GM18520 (cell line): ENCODE measurements around the gene ZBTB32.
"Not testable (repeated sequence)": the region's sequence is repeated elsewhere in the genome, so short reads cannot be mapped to it uniquely, and the experiment has no call there.

Experiments
- ATAC-seq: cut with Tn5 transposase; IDR thresholded peaks from one replicate; pipeline ENCODE4 v1.9.1; 2021; ENCODE audit not compliant: unreplicated experiment

ZBTB32 gene, protein sequence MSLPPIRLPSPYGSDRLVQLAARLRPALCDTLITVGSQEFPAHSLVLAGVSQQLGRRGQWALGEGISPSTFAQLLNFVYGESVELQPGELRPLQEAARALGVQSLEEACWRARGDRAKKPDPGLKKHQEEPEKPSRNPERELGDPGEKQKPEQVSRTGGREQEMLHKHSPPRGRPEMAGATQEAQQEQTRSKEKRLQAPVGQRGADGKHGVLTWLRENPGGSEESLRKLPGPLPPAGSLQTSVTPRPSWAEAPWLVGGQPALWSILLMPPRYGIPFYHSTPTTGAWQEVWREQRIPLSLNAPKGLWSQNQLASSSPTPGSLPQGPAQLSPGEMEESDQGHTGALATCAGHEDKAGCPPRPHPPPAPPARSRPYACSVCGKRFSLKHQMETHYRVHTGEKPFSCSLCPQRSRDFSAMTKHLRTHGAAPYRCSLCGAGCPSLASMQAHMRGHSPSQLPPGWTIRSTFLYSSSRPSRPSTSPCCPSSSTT

GRCh38 chr19:35704218-35704617, at the start of gene ZBTB32:
ZBTB32 (plus strand) TSS chr19:35704558; CDS start chr19:35714627, 10,069 bp downstream.
- no peak for ATAC-seq

DNA sequence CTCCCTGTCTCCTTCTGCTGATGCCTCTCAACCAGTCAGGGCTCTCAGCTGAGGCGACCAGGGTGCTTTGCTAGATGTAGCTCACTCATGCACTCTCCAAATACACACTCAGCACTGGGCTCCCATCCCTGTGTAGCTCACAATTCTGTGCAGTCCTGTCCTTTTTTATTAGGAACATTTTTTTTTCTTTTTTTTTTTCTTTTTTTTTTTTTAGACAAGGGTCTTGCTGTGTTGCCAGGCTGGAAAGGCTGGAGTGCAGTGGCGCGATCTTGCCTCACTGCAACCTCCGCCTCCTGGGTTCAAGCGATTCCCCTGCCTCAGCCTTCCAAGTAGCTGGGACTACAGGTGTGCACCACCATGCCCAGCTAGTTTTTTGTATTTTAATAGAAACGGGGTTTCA, 49.5 kb upstream of the ZBTB32 start:
- ATAC-seq = not testable (repeated sequence)

DNA sequence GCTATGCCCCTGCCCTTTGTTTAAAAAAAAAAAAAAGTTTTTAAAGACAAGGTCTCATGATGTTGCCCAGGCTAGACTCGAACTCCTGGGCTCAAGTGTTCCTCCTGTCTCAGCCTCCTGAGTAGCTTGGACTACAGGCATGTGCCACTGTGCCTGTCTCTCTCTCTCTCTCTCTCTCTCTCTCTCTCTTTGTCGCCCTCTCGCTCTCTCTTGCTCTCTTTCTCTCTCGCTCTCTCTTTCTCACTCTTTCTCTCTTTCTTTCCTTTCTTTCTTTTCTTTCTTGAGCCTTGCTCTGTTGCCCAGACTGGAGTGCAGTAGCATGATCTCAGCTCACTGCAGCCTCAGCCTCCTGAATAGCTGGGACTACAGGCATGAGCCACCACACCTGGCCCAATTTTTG, 48.8 kb upstream of the ZBTB32 start:
- no peak for ATAC-seq

DNA sequence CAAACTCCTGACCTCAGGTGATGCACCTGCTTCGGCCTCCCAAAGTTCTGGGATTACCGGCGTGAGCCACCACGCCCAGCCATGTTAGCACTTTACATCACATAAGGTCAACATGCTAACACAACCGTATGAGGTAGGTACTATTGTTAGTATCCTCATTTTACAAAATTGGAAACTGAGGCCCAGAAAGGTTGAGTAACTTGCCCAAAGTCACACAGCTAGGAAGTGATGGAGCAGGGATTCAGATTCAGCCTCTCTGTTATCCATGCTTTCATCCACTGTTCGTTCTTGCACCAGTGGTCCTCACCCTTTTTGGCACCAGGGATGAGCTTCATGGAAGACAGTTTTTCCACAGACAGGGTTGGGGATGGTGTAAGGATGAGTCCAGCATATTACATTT, 47.7 kb upstream of the ZBTB32 start:
- no peak for ATAC-seq

DNA sequence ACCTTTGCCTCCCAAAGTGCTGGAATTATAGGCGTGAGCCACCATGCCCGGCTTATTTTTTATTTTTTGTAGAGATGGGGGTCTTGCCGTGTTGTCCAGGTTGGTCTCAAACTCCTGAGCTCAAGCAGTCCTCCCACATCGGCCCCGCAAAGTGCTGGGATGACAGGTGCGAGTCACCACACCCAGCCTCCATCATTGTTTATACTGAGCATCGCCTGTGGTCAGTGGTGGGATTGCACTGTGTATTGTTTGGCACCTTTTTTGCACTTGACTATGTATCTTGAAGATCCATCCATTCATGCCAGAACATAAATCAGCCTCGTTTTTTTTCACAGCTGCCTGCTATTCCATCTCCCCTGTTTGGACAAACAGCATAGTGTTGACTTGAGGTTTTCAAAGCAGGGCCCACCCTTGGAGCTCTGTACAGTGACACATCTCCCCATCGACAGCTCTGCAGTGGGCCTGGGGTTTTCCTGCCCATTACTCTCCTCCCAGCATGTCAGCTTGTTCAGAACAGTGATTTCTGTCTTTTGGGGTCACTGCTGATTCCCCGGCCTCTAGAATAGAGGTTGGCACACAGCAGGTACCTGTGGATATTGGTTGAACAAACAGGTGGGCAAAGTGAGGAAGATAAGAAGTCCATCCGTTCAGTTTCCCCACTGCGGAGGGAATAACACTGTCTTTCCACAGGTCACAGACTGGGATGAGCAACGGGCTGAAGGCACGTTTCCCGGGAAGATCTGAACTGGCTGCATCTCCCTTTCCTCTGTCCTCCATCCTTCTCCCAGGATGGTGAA, 46.3 kb upstream of the ZBTB32 start:
- ATAC-seq = no peak

GRCh38 chr19:35661995-35662340, 42.4 kb upstream of the ZBTB32 start:
- no peak for ATAC-seq

GRCh38 chr19:35663981-35664380, 40.4 kb upstream of the ZBTB32 start:
- no peak for ATAC-seq

DNA sequence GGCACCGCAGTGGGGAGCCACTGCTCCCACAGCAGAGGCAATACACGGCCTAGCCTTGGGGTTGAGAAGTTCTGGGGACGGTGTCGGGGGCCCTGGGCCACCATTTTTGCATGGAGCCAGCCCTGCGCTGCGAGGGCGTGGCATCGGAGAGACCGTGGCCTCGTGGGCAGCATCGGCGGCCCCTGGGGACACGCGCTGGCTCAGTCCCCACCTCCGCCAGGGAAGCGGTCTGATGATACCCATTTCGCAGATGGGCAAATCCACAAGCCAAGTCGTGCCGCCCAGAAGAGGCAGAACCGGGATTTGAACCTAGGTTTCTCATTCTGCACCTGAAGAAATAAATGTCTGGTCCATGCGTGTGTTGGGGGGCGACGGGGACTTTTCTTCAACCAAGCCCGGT, 39.2 kb upstream of the ZBTB32 start:
- ATAC-seq = no peak

DNA sequence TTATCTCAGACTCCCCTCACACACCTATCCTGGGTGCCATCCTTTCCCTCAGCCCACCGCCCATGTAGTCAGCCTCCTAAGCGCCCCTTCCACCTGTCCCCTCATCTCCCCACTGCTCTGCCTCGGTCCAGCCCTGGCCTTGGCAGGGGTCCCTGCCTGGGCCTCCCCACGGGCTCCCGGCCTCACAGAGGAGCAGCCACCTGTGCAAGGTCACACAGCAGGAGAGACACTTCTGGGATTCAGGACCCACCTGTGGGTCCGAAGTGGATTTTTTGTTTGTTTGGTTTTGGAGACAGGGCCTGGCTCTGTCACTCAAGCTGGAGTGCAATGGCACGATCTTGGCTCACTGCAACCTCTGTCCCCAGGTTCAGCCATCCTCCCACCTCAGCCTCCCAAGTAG, 38.8 kb upstream of the ZBTB32 start:
- no peak for ATAC-seq

DNA sequence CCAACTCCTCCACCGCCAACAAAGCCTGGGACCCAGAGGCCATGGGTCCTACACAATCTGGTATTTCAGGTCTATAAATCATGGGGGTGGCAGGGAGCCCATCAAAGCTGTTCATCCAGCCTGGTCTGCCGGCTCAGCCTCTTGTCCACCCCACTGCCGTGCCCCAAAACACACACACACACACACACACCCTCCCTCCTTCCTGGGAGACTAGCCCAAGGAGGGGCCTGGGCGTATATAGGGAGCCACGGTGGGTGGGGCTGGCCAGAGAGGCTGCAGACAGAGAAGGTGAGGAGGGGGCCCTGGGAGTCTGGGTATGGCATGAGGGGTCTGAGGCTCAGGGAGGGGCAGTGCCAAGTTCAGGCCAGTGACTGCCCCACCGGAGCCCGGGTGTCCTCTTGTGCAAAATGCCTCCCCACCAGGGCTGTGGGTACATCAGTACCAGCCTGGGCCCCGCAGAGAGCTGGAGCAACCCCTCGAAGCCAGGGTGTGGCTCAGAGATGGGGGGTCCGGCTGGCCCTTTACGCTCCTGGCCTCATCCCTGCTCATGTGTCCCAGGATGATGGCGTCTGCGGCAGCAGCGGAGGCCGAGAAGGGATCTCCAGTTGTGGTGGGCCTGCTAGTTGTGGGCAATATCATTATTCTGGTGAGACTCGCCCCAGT, 38.0 kb upstream of the ZBTB32 start, which contains the start of gene UPK1A:
TSS of gene UPK1A (plus strand) at position 267 of the 663 bp plus-strand sequence. CDS start at position 563, 296 bp downstream.
- no peak for ATAC-seq

- ATAC-seq = no peak
Observed at GRCh38 chr19:35669566-35669965, 34.8 kb upstream of the ZBTB32 start.

DNA sequence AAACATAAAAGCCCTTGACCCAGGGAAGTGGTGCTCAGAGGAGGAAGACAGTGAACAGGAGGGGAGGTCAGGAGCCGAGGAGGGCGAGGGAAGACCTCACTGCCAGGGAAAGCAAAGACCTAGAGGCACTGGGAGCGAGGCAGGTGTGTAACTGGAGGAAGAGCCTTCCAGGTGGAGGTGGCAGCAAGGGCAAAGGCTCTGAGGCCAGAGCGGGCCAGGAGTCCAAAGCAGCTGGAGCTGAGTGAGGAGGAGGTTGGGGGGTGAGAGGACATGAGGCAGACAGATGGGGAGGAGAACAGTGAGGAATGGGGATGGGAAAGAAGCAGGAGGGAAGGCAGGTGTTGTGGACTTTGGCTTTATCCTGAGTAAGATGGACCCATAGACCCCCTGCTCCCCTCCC, 34.4 kb upstream of the ZBTB32 start:
- ATAC-seq = no peak

DNA sequence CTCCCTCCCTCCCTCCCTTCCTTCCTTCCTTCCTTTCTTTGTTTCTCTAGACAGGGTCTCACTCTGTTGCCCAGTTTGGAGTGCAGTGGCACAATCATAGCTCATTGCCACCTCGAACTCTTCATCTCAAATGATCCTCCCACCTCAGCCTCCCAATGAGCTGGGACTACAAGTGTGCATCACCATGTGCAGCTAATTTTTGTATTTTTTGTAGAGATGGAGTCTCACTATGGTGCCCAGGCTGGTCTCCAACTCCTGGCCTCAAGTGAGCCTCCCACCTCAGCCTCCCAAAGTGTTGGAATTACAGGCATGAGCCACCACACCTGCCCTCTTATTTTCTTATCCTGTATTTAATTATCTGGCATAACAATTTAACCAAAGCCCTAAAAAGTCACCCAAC, 33.7 kb upstream of the ZBTB32 start:
- ATAC-seq = no peak

GRCh38 chr19:35671818-35672217, 32.5 kb upstream of the ZBTB32 start:
- ATAC-seq = no peak

DNA sequence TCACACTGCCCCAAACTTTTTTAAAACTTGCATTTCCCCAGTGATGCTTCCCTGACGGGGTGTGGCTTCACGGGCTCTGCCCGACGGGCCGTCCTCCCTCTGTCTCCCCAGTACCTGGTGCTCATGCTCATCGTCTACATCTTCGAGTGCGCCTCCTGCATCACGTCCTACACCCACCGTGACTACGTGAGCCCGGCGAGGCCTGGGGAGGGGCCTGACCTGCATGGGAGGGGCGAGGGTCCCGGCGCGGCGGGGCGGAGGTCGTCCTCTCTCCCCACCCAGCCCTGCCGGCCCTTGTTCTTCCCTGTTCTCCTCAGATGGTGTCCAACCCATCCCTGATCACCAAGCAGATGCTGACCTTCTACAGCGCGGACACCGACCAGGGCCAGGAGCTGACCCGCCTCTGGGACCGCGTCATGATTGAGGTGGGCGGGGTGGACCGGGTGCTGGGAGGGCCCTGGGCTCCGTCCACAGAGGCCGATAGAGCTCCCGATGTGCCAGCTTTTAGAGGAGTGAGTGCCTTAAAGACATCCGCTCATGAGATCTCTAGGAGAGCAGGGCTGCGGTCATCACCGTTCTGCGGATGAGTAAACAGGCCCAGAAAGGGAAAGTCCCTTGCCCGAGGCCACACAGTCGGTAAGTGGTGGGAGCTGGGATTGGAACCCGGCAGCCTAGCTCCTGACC, 31.1 kb upstream of the ZBTB32 start:
- ATAC-seq = no peak

DNA sequence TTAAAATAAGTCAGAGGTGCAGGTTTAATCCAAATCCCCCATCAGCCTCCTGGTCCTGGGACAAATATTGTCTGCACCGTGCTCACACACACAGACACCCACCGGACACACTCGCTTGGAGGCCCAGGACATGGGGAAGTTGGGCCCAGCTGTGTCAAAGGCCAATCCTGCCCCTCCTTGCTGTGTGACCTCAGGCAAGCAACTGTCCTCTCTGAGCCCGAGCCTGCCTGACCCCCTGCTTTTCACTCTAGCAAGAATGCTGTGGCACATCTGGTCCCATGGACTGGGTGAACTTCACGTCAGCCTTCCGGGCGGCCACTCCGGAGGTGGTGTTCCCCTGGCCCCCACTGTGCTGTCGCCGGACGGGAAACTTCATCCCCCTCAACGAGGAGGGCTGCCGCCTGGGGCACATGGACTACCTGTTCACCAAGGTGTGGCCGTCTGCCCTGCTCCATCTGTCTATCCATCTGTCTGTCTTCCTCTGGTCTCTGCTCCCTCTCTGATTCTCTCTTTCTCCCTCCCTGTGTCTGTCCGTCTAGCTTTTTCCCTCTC, 28.7 kb upstream of the ZBTB32 start:
- no peak for ATAC-seq

GRCh38 chr19:35689836-35690235, 14.5 kb upstream of the ZBTB32 start:
- no peak for ATAC-seq

- ATAC-seq = not testable (repeated sequence)
Observed at GRCh38 chr19:35691106-35691505, 13.3 kb upstream of the ZBTB32 start.

GRCh38 chr19:35692010-35692409, 12.3 kb upstream of the ZBTB32 start:
- no peak for ATAC-seq

GRCh38 chr19:35693422-35693821, 10.9 kb upstream of the ZBTB32 start:
- no peak for ATAC-seq
